ENCODE measurements around the gene GPBP1L1. TPM values are rescaled to one million over a fixed set of nuclear protein-coding genes. Genes with fewer than 3 reads are reported as not detected.

GPBP1L1 gene
- total RNA-seq, 4 donors from 2014 or later, result 121 to 219 (median 131) TPM

DNA sequence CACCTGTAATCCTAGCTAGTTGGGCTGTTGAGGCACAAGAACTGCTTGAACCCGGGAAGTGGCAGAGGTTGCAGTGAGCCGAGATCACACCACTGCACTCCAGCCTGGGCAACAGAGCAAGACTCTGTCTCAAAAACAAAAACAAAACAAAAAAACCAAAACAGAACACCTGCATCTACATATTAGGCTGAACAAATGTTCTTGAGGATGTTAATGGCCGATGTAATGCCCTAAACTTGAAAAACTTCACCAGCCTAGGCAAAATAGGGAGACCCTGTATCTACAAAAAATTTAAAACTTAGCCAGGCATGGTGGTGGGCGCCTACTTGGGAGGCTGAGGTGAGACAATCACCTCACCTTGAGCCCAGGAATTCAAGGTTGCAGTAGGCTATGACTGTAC is 17.8 kb downstream of the GPBP1L1 start:
- no peaks in the 10 kb centered on the region for H3K36me3 ChIP-seq
- H3K27ac ChIP-seq, result no peak overlapping the region
- TF ChIP-seq POLR2AphosphoS5 (IDR thresholded peaks at IDR 0.05) (no peak), EP300 (IDR thresholded peaks at IDR 0.05) (no peak)
- TF ChIP-seq, protein P1, sequence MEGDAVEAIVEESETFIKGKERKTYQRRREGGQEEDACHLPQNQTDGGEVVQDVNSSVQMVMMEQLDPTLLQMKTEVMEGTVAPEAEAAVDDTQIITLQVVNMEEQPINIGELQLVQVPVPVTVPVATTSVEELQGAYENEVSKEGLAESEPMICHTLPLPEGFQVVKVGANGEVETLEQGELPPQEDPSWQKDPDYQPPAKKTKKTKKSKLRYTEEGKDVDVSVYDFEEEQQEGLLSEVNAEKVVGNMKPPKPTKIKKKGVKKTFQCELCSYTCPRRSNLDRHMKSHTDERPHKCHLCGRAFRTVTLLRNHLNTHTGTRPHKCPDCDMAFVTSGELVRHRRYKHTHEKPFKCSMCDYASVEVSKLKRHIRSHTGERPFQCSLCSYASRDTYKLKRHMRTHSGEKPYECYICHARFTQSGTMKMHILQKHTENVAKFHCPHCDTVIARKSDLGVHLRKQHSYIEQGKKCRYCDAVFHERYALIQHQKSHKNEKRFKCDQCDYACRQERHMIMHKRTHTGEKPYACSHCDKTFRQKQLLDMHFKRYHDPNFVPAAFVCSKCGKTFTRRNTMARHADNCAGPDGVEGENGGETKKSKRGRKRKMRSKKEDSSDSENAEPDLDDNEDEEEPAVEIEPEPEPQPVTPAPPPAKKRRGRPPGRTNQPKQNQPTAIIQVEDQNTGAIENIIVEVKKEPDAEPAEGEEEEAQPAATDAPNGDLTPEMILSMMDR (IDR thresholded peaks at IDR 0.05), result no peak
- no peak overlapping the region for H3K4me3 ChIP-seq
- H3K9me3 ChIP-seq, result no peaks in the 10 kb centered on the region
- no peaks in the 10 kb centered on the region for H3K27me3 ChIP-seq
- peaks cover 15% of the 10 kb centered on the region for H3K4me1 ChIP-seq
- WGBS, result 92% methylated on average over 4 of the region's 4 CpGs
- no peak for DNase-seq (ENCODE audit: low spot score in 2 of 2)

DNA sequence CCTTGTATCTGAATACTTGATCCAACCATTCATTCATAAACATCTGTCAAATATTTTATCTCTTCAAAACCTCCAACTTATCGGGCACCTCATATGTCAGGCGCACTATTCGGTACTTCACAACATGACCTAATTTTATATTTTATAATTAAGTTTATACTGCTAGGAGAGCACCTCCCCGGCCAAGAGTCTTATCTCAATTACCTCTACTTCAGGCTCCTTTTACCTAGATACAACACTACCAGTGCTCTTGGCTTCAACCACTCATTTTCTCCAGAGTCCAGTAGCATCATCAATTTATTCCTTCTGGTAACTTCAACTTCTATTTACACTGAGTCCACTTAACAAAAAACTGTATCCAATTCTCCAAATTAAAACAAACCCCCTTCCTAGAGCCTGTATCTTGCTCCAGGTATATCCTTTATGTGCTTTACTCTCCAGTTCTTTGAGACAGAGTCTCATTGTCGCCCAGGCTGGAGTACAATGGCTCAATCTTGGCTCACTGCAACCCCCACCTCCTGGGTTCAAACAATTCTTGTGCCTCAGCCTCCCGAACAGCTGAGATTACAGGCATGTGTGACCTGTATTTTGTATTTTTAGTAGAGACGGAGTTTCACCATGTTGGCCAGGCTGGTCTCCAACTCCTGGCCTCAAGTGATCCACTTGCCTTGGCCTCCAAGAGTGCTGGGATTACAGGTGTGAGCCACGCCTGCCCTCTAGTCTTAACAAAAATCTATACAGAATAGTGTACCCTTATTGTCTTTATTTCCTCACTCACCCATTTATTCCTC is 18.8 kb downstream of the GPBP1L1 start:
- Histone ChIP-seq H3K4me1 (peaks cover 15% of the 10 kb centered on the region), H3K27me3 (no peaks in the 10 kb centered on the region), H3K4me3 (no peak overlapping the region), H3K36me3 (no peaks in the 10 kb centered on the region), H3K9me3 (no peaks in the 10 kb centered on the region), H3K27ac (no peak overlapping the region)
- TF ChIP-seq POLR2AphosphoS5 (IDR thresholded peaks at IDR 0.05), result no peak
- TF ChIP-seq, protein P1 (IDR thresholded peaks at IDR 0.05), result no peak
- TF ChIP-seq POLR2A (IDR thresholded peaks at IDR 0.05), result no peak
- no peak for TF ChIP-seq EP300 (IDR thresholded peaks at IDR 0.05)
- 83% methylated on average over 8 of the region's 8 CpGs for WGBS
- DNase-seq (ENCODE audit: low spot score in 2 of 2), result no peak

DNA sequence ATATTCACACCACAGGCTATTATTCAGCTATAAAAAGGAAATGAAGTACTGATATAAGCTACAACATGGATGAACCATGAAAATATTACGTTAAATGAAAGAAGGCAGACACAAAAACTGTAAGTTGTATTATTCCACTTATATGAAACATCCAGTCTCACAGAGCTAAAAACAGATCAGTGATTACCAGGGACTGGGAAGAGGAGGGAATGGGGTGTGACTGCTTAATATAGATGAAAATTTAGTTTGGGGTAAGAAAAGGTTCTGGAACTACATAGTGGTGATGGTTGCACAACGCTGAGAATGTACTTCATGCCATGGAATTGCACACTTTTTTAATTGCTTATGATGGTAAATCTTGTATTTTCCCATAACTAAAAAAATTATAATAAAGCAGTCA is 19.5 kb downstream of the GPBP1L1 start:
- no peak overlapping the region for H3K4me3 ChIP-seq
- no peak overlapping the region for H3K27ac ChIP-seq
- no peak for DNase-seq (ENCODE audit: low spot score in 2 of 2)
- no peaks in the 10 kb centered on the region for H3K27me3 ChIP-seq
- H3K36me3 ChIP-seq, result no peaks in the 10 kb centered on the region
- no peaks in the 10 kb centered on the region for H3K9me3 ChIP-seq
- TF ChIP-seq, protein P1 (IDR thresholded peaks at IDR 0.05), result no peak
- no peak for TF ChIP-seq POLR2A (IDR thresholded peaks at IDR 0.05)
- peaks cover 15% of the 10 kb centered on the region for H3K4me1 ChIP-seq
- whole genome bisulfite sequencing, result 82% methylated on average over 2 of the region's 2 CpGs

DNA sequence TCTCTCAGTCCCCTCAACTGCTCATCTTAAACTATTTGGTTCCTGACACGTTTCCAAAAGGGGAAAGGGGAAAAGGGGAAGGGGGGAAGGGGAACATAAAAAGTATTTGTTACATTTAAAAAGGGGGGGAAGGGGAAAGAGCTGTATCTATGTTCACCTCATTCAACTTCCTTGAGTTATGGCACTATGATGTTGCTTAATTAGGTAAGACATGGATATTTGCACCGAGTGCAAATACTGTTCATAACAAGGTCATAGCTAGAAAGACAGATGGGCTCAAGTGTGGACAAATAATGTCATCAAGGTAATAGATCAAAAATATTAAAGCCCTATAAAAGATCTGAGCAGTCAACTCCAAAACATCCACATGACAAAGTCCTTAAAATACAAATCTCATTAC is 26.0 kb downstream of the GPBP1L1 start:
- peaks cover 51% of the 10 kb centered on the region for H3K36me3 ChIP-seq
- no peaks in the 10 kb centered on the region for H3K9me3 ChIP-seq
- TF ChIP-seq POLR2AphosphoS5 (IDR thresholded peaks at IDR 0.05), result no peak
- TF ChIP-seq, protein P1 (IDR thresholded peaks at IDR 0.05), result no peak
- no peak for TF ChIP-seq POLR2A (IDR thresholded peaks at IDR 0.05)
- H3K27ac ChIP-seq, result no peak overlapping the region
- no peak overlapping the region for H3K4me3 ChIP-seq
- no peak for DNase-seq (ENCODE audit: low spot score in 2 of 2)
- peaks cover under 1% of the 10 kb centered on the region for H3K4me1 ChIP-seq
- 64% methylated on average over 2 of the region's 2 CpGs for WGBS
- H3K27me3 ChIP-seq, result no peaks in the 10 kb centered on the region

DNA sequence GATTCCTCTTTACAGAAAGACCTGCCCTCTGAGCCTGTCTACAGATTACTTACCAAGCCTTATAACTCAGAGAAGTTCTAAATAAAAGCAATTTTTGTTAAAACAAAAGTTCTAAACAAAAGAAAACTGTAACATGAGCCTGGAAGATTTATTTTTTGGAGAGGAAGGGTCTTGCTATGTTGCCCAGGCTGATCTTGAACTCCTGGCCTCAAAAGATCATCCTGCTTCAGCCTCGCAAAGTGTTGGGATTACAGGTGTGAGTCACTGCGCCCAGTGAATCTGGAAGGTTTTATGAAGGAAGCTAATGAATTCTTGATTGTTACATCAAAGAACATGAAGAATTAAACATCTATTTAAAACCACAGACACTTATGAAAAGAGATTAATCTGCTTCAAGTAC is 27.1 kb downstream of the GPBP1L1 start:
- peaks cover 62% of the 10 kb centered on the region for H3K36me3 ChIP-seq
- 98% methylated on average over 2 of the region's 2 CpGs for WGBS

More for the DNA sequence above, 27.1 kb downstream of the GPBP1L1 start:
- Histone ChIP-seq H3K27me3 (no peaks in the 10 kb centered on the region), H3K9me3 (no peaks in the 10 kb centered on the region), H3K4me3 (no peak overlapping the region), H3K27ac (no peak overlapping the region), H3K4me1 (peaks cover 3% of the 10 kb centered on the region)
- TF ChIP-seq POLR2A (IDR thresholded peaks at IDR 0.05), result no peak
- no peak for TF ChIP-seq EP300 (IDR thresholded peaks at IDR 0.05)
- TF ChIP-seq POLR2AphosphoS5 (IDR thresholded peaks at IDR 0.05), result no peak
- TF ChIP-seq, protein P1 (IDR thresholded peaks at IDR 0.05), result no peak
- no peak for DNase-seq (ENCODE audit: low spot score in 2 of 2)
